Caco-2 (cell line): ENCODE measurements around the gene AP2B1. TPM values are rescaled to one million over a fixed set of nuclear protein-coding genes. Genes with fewer than 3 reads are reported as not detected.

Experiments used
- BruUV-seq: library from RNA; stranded (reverse); fragments of 400-500 nt; replicated peaks from 2 replicates; lab custom pipeline; 2021; lab: Mats Ljungman, UMichigan
- CTCF ChIA-PET: fragments of 300-600 bp; sonication (Branson Sonifier 250); formaldehyde crosslinking; loops from one replicate; lab custom pipeline; 2022; ENCODE audit warnings: antibody characterized with exemption; lab: Charles Lee
- POLR2A ChIA-PET: fragments of 300-600 bp; sonication (Branson Sonifier 250); formaldehyde crosslinking; loops from one replicate; lab custom pipeline; 2022; ENCODE audit warnings: antibody characterized with exemption; lab: Charles Lee
- DNase-seq, 2 experiments: peaks; one replicate each; pipeline versions ENCODE4 v3.0.0 to v3.0.0-alpha.2; 2020 to 2022
- H3K27me3 ChIP-seq: replicated peaks from 2 replicates; pipeline ENCODE4 v1.6.0; 2011; ENCODE audit warnings: low read length; ENCODE audit not compliant: control insufficient read depth, insufficient read depth
- H3K36me3 ChIP-seq: 2 replicates; pipeline ENCODE4 v1.5.1; 2011; ENCODE audit warnings: low read length; ENCODE audit not compliant: control insufficient read depth, insufficient read depth
- H3K4me1 ChIP-seq: fragments of 250-450 bp; sonication (Bioruptor Pico); 2 replicates; pipeline ENCODE4 v1.5.1; 2020; ENCODE audit warnings: mild to moderate bottlenecking
- H3K4me3 ChIP-seq: 2 replicates; pipeline ENCODE4 v1.5.1; 2011; ENCODE audit warnings: low read depth, mild to moderate bottlenecking, control low read depth, low read length
- H3K9me3 ChIP-seq: fragments of 250-450 bp; sonication (Bioruptor Pico); 2 replicates; pipeline ENCODE4 v1.5.1; 2020; ENCODE audit warnings: mild to moderate bottlenecking, moderate library complexity
- H3K27ac Mint-ChIP-seq: one replicate; pipeline ENCODE4 v1.8.0; 2022; ENCODE audit warnings: mixed read lengths; ENCODE audit not compliant: unreplicated experiment
- H3K27me3 Mint-ChIP-seq: one replicate; pipeline ENCODE4 v1.8.0; 2022; ENCODE audit warnings: mixed read lengths; ENCODE audit not compliant: insufficient read depth, unreplicated experiment
- H3K36me3 Mint-ChIP-seq: one replicate; pipeline ENCODE4 v1.8.0; 2022; ENCODE audit warnings: mild to moderate bottlenecking, mixed read lengths; ENCODE audit not compliant: insufficient read depth, unreplicated experiment
- H3K4me1 Mint-ChIP-seq: one replicate; pipeline ENCODE4 v1.8.0; 2022; ENCODE audit warnings: low read depth, mixed read lengths; ENCODE audit not compliant: unreplicated experiment
- H3K4me3 Mint-ChIP-seq: one replicate; pipeline ENCODE4 v1.8.0; 2022; ENCODE audit warnings: mild to moderate bottlenecking, moderate library complexity, mixed read lengths; ENCODE audit not compliant: unreplicated experiment
- H3K9me3 Mint-ChIP-seq: one replicate; pipeline ENCODE4 v1.8.0; 2022; ENCODE audit warnings: mixed read lengths; ENCODE audit not compliant: unreplicated experiment
- CTCF ChIP-seq, 2 experiments: fragments of 200-600 bp in 1 of 2; IDR thresholded peaks; 1 replicate in 1 of 2; 2 replicates in 1 of 2; pipeline versions ENCODE4 v1.5.1 to v1.8.0; 2011 to 2022; ENCODE audit warnings: antibody characterized with exemption in 1 of 2, control low read depth in 1 of 2, inconsistent platforms in 1 of 2, low read depth in 1 of 2, low read length in 1 of 2, mild to moderate bottlenecking in 1 of 2, moderate library complexity in 1 of 2; ENCODE audit not compliant: insufficient read depth in 1 of 2, severe bottlenecking in 1 of 2, unreplicated experiment in 1 of 2
- intact Hi-C: fragments of 100-400 bp; cut with micrococcal nuclease; formaldehyde crosslinking; loops from one replicate; pipeline ENCODE4 v1.10.0; 2022; ENCODE audit not compliant: unreplicated experiment
- total RNA-seq: library from RNA; stranded (reverse); gene quantifications from 2 replicates; pipeline ENCODE4 v1.2.3, GENCODE V29; 2022

Gene AP2B1
- total RNA-seq, 1 experiment from 2014 or later, result 228 TPM

- Mint-ChIP-seq H3K36me3 (peaks cover 45% of the 10 kb centered on the region), H3K4me1 (no peaks in the 10 kb centered on the region), H3K27me3 (no peaks in the 10 kb centered on the region), H3K27ac (no peak overlapping the region), H3K4me3 (no peak overlapping the region), H3K9me3 (no peaks in the 10 kb centered on the region)
- Histone ChIP-seq H3K9me3 (no peaks in the 10 kb centered on the region), H3K4me3 (no peak overlapping the region), H3K27me3 (no peaks in the 10 kb centered on the region), H3K4me1 (no peaks in the 10 kb centered on the region), H3K36me3 (peaks cover 1% of the 10 kb centered on the region; the same call in 1 of the 2 replicates)
- CTCF ChIA-PET, result no interaction called here
- POLR2A ChIA-PET, result interaction anchor here (0.5 kb wide), 1 partner anchor 104 kb away, joined by 3 read pairs; no protein-coding TSS in a partner anchor
- no peak for DNase-seq
- no peak for TF ChIP-seq CTCF (IDR thresholded peaks at IDR 0.05; ENCODE audit: insufficient read depth in 1 of 2, low read depth in 1 of 2, low read length in 1 of 2, severe bottlenecking in 1 of 2, unreplicated experiment in 1 of 2)
- intact Hi-C loops, result no loop called here
- no TSS peak for BruUV-seq
These were observed 123.8 kb downstream of the AP2B1 start for GRCh38 chr17:35710950-35711349.

- no peaks in the 10 kb centered on the region for H3K9me3 Mint-ChIP-seq
- intact Hi-C loops, result no loop called here
- H3K36me3 Mint-ChIP-seq, result peaks cover 50% of the 10 kb centered on the region
- Histone ChIP-seq H3K4me1 (no peaks in the 10 kb centered on the region), H3K36me3 (peaks cover 1% of the 10 kb centered on the region; the same call in 1 of the 2 replicates), H3K4me3 (no peak overlapping the region), H3K27me3 (no peaks in the 10 kb centered on the region), H3K9me3 (no peaks in the 10 kb centered on the region)
- ChIA-PET POLR2A (interaction anchor here (0.5 kb wide), 1 partner anchor 26 kb away, joined by 3 read pairs; no protein-coding TSS in a partner anchor), CTCF (no interaction called here)
- H3K27me3 Mint-ChIP-seq, result no peaks in the 10 kb centered on the region
- no peak for TF ChIP-seq CTCF (IDR thresholded peaks at IDR 0.05; ENCODE audit: insufficient read depth in 1 of 2, low read depth in 1 of 2, low read length in 1 of 2, severe bottlenecking in 1 of 2, unreplicated experiment in 1 of 2)
- no peak overlapping the region for H3K4me3 Mint-ChIP-seq
- no TSS peak for BruUV-seq
- peaks cover 8% of the 10 kb centered on the region for H3K4me1 Mint-ChIP-seq
- no peak overlapping the region for H3K27ac Mint-ChIP-seq
- no peak for DNase-seq
These were observed 126.1 kb downstream of the AP2B1 start for GRCh38 chr17:35713069-35713728.

- H3K9me3 ChIP-seq, result no peaks in the 10 kb centered on the region
- no peak overlapping the region for H3K27ac Mint-ChIP-seq
- H3K4me3 Mint-ChIP-seq, result no peak overlapping the region
- no peaks in the 10 kb centered on the region for H3K4me1 ChIP-seq
- CTCF ChIA-PET, result no interaction called here
- no peaks in the 10 kb centered on the region for H3K27me3 ChIP-seq
- BruUV-seq, result no TSS peak
- H3K27me3 Mint-ChIP-seq, result no peaks in the 10 kb centered on the region
- H3K4me3 ChIP-seq, result no peak overlapping the region
- TF ChIP-seq CTCF (IDR thresholded peaks at IDR 0.05; ENCODE audit: insufficient read depth in 1 of 2, low read depth in 1 of 2, low read length in 1 of 2, severe bottlenecking in 1 of 2, unreplicated experiment in 1 of 2), result no peak
- no peak for DNase-seq
- H3K4me1 Mint-ChIP-seq, result peaks cover 8% of the 10 kb centered on the region
- peaks cover 1% of the 10 kb centered on the region for H3K36me3 ChIP-seq
- intact Hi-C loops, result loop anchor here (2.0 kb wide), 1 partner anchor 78 kb away; no protein-coding TSS in a partner anchor
- POLR2A ChIA-PET, result no interaction called here
- no peaks in the 10 kb centered on the region for H3K9me3 Mint-ChIP-seq
- H3K36me3 Mint-ChIP-seq, result peaks cover 41% of the 10 kb centered on the region
These were observed 127.9 kb downstream of the AP2B1 start for GRCh38 chr17:35714988-35715387.
